ENCODE measurements around the gene GMPPA.

DNA sequence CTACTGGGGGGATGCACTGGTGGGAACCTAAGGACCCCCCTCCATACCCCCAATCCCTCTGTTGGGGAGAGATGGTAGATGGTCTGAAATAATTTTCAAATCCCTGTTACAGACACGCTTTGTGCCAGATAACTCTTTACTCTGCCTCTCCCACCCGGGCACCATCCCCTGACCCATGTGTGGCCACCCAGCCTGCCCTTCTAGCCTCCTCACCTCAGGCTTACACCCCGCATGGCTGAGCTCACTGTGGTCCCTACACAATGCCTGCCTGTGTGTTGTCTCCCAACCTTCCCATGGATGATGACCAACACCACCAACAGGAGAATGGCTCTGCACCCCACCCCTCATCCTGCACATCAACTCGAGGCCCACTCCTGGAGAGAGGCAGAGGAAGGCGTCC lies 49.1 kb upstream of the GMPPA start:
- TF ChIP-seq CTCF (optimal IDR thresholded peaks at IDR 0.05 in 1 of 3, IDR thresholded peaks at IDR 0.05 in 1 of 3, conservative IDR thresholded peaks at IDR 0.05 in 1 of 3; ENCODE audit: extremely low read depth in 1 of 3, insufficient read depth in 2 of 3, low read length in 3 of 3) (no peak), EZH2 (IDR thresholded peaks at IDR 0.05; ENCODE audit: low read length) (no peak)
